ENCODE data around the gene THSD4.

Gene THSD4

GRCh38 chr15:71501344-71502076 lies 386.2 kb downstream of the THSD4 start:
- ATAC-seq (no peak), DNase-seq (no peak)

- DNase-seq (no peak), ATAC-seq (no peak)
These were observed 386.8 kb downstream of the THSD4 start for GRCh38 chr15:71502077-71502432.

- DNase-seq (no peak), ATAC-seq (no peak)
These were observed 390.7 kb downstream of the THSD4 start for GRCh38 chr15:71505962-71506361.

- ATAC-seq (no peak), DNase-seq (no peak)
These were observed 391.7 kb downstream of the THSD4 start for GRCh38 chr15:71506946-71507345.

GRCh38 chr15:71508081-71508682 lies 392.9 kb downstream of the THSD4 start:
- no peak for DNase-seq
- no peak for ATAC-seq

GRCh38 chr15:71509139-71509538 lies 393.9 kb downstream of the THSD4 start:
- DNase-seq (no peak), ATAC-seq (no peak)

- DNase-seq = no peak
- no peak for ATAC-seq
These were observed 395.5 kb downstream of the THSD4 start for GRCh38 chr15:71510763-71511162.

- no peak for ATAC-seq
- no peak for DNase-seq
These were observed 396.8 kb downstream of the THSD4 start for GRCh38 chr15:71511796-71512681.

GRCh38 chr15:71512682-71513006 lies 397.4 kb downstream of the THSD4 start:
- DNase-seq (no peak), ATAC-seq (no peak)

- ATAC-seq (no peak), DNase-seq (no peak)
These were observed 400.3 kb downstream of the THSD4 start for GRCh38 chr15:71515375-71516186.

- ATAC-seq (no peak), DNase-seq (no peak)
These were observed 402.5 kb downstream of the THSD4 start for GRCh38 chr15:71517751-71518150.

- no peak for ATAC-seq
These were observed 403.4 kb downstream of the THSD4 start for GRCh38 chr15:71518661-71519060.

GRCh38 chr15:71526060-71526820 lies 411.0 kb downstream of the THSD4 start:
- DNase-seq (no peak), ATAC-seq (no peak)

More at GRCh38 chr15:71518661-71519060, 403.4 kb downstream of the THSD4 start:
- no peak for DNase-seq

GRCh38 chr15:71529361-71529760 lies 414.1 kb downstream of the THSD4 start:
- DNase-seq = no peak
- ATAC-seq = no peak

- DNase-seq = no peak
- ATAC-seq = no peak
These were observed 414.8 kb downstream of the THSD4 start for GRCh38 chr15:71530116-71530515.

- DNase-seq (no peak), ATAC-seq (no peak)
These were observed 417.7 kb downstream of the THSD4 start for GRCh38 chr15:71532994-71533393.

GRCh38 chr15:71538181-71538580 lies 422.9 kb downstream of the THSD4 start:
- ATAC-seq = no peak

GRCh38 chr15:71541746-71542145 lies 426.5 kb downstream of the THSD4 start:
- DNase-seq (no peak), ATAC-seq (no peak)

More at GRCh38 chr15:71538181-71538580, 422.9 kb downstream of the THSD4 start:
- no peak for DNase-seq

GRCh38 chr15:71542836-71543235 lies 427.6 kb downstream of the THSD4 start:
- no peak for DNase-seq
- no peak for ATAC-seq

- ATAC-seq = no peak
- DNase-seq = no peak
These were observed 428.1 kb downstream of the THSD4 start for GRCh38 chr15:71543413-71543812.

- ATAC-seq (no peak), DNase-seq (no peak)
These were observed 430.0 kb downstream of the THSD4 start for GRCh38 chr15:71545223-71545760.
